Neural cell (in vitro differentiated cells): Measurements from ENCODE around the gene TARS3. TPM values are rescaled to one million over a fixed set of nuclear protein-coding genes. Genes with fewer than 3 reads are reported as not detected.

ENCODE experiments used
- H2AFZ ChIP-seq: fragments of 200-600, 300-800 bp; sonication (generic), shearing (Covaris generic); 2 replicates; pipeline ENCODE4 v1.6.0; 2014; ENCODE audit warnings: low read depth, mild to moderate bottlenecking, antibody characterized with exemption, low read length, moderate library complexity
- H3F3A ChIP-seq: fragments of 200-600 bp; shearing (Covaris generic); 2 replicates; pipeline ENCODE4 v1.6.1; 2016; ENCODE audit warnings: mild to moderate bottlenecking, moderate library complexity, mixed read lengths, antibody characterized with exemption, low read length; ENCODE audit not compliant: insufficient read depth, poor library complexity, severe bottlenecking
- H3K27ac ChIP-seq: fragments of 200-600, 300-800 bp; sonication (generic), shearing (Covaris generic); 2 replicates; pipeline ENCODE4 v1.5.1; 2014; ENCODE audit warnings: mild to moderate bottlenecking, low read length, moderate library complexity
- H3K27me3 ChIP-seq: fragments of 300-800, 200-600 bp; sonication (generic), shearing (Covaris generic); 2 replicates; pipeline ENCODE4 v1.6.0; 2014; ENCODE audit warnings: mild to moderate bottlenecking, low read depth, low read length, moderate library complexity; ENCODE audit not compliant: insufficient read depth
- H3K36me3 ChIP-seq: fragments of 300-800, 200-600 bp; sonication (generic), shearing (Covaris generic); 2 replicates; pipeline ENCODE4 v1.5.1; 2014; ENCODE audit warnings: mild to moderate bottlenecking, antibody characterized with exemption, low read length, moderate library complexity; ENCODE audit not compliant: insufficient read depth
- H3K4me2 ChIP-seq: fragments of 300-800, 200-600 bp; sonication (generic), shearing (Covaris generic); 2 replicates; pipeline ENCODE4 v1.6.0; 2014; ENCODE audit warnings: mild to moderate bottlenecking, low read length
- H3K4me3 ChIP-seq: fragments of 300-800, 200-600 bp; sonication (generic), shearing (Covaris generic); 2 replicates; pipeline ENCODE4 v1.5.1; 2014; ENCODE audit warnings: mild to moderate bottlenecking, low read length, moderate library complexity
- H3K79me2 ChIP-seq: fragments of 200-600 bp; shearing (Covaris generic); replicated peaks from 2 replicates; pipeline ENCODE4 v1.6.0; 2014; ENCODE audit warnings: mild to moderate bottlenecking, low read length, moderate library complexity; ENCODE audit not compliant: insufficient read depth
- H3K9ac ChIP-seq: fragments of 300-800, 200-600 bp; sonication (generic), shearing (Covaris generic); 2 replicates; pipeline ENCODE4 v1.6.1; 2016; ENCODE audit warnings: mild to moderate bottlenecking, low read length, mixed read lengths
- H3K9me2 ChIP-seq: fragments of 200-600 bp; shearing (Covaris generic); 2 replicates; pipeline ENCODE4 v1.6.1; 2016; ENCODE audit warnings: mild to moderate bottlenecking, low read length, mixed read lengths; ENCODE audit not compliant: insufficient read depth
- H3K9me3 ChIP-seq: fragments of 200-600, 300-800 bp; sonication (generic), shearing (Covaris generic); 2 replicates; pipeline ENCODE4 v1.6.1; 2016; ENCODE audit warnings: mild to moderate bottlenecking, mixed run types, low read length, moderate library complexity, mixed read lengths
- H4K20me1 ChIP-seq: fragments of 200-600 bp; shearing (Covaris generic); 2 replicates; pipeline ENCODE4 v1.6.1; 2016; ENCODE audit warnings: mild to moderate bottlenecking, mixed run types; ENCODE audit not compliant: insufficient read depth
- EP300 ChIP-seq: fragments of 450-650 bp; conservative IDR thresholded peaks from 2 replicates; pipeline ENCODE4 v1.6.1; 2014; ENCODE audit warnings: antibody characterized with exemption, mild to moderate bottlenecking, moderate library complexity; ENCODE audit not compliant: poor library complexity, severe bottlenecking
- EZH2 ChIP-seq: fragments of 200-600, 300-800 bp; shearing (Covaris generic), sonication (generic); IDR thresholded peaks from 2 replicates; pipeline ENCODE4 v1.6.1; 2014; ENCODE audit warnings: antibody characterized with exemption, low read length, borderline replicate concordance, mild to moderate bottlenecking; ENCODE audit not compliant: insufficient read depth, poor library complexity, severe bottlenecking
- MXI1 ChIP-seq: fragments of 450-650 bp; conservative IDR thresholded peaks from 2 replicates; pipeline ENCODE4 v1.6.1; 2014; ENCODE audit warnings: antibody characterized with exemption, mild to moderate bottlenecking; ENCODE audit not compliant: poor library complexity, severe bottlenecking
- POLR2AphosphoS5 ChIP-seq: IDR thresholded peaks from 2 replicates; pipeline ENCODE4 v1.6.1; 2012
- RAD21 ChIP-seq: fragments of 450-650 bp; conservative IDR thresholded peaks from 2 replicates; pipeline ENCODE4 v1.6.1; 2014; ENCODE audit warnings: antibody characterized with exemption, mild to moderate bottlenecking, moderate library complexity
- SMC3 ChIP-seq: fragments of 450-650 bp; conservative IDR thresholded peaks from 2 replicates; pipeline ENCODE4 v1.6.1; 2014; ENCODE audit warnings: antibody characterized with exemption, mild to moderate bottlenecking, moderate library complexity; ENCODE audit not compliant: poor library complexity
- TAF1 ChIP-seq: IDR thresholded peaks from 2 replicates; pipeline ENCODE4 v1.6.1; 2012; ENCODE audit warnings: low read depth
- polyA plus RNA-seq: library from polyadenylated mRNA; depleted of rRNA; stranded (reverse); fragments of >200 nt; gene quantifications from 2 replicates; pipeline ENCODE4 v1.2.3, GENCODE V29; 2014
- TF ChIP-seq, protein P1 (sequence below): fragments of 450-650 bp; IDR thresholded peaks from 2 replicates; pipeline ENCODE4 v1.5.1; 2014; ENCODE audit warnings: antibody characterized with exemption, mild to moderate bottlenecking, moderate library complexity; ENCODE audit not compliant: poor library complexity, severe bottlenecking
- TF ChIP-seq, protein P2 (sequence below): IDR thresholded peaks from 2 replicates; pipeline ENCODE4 v1.6.1; 2012; ENCODE audit warnings: borderline replicate concordance

TARS3 gene
- polyA plus RNA-seq, 1 donor from 2014 or later: 27.1 TPM

DNA sequence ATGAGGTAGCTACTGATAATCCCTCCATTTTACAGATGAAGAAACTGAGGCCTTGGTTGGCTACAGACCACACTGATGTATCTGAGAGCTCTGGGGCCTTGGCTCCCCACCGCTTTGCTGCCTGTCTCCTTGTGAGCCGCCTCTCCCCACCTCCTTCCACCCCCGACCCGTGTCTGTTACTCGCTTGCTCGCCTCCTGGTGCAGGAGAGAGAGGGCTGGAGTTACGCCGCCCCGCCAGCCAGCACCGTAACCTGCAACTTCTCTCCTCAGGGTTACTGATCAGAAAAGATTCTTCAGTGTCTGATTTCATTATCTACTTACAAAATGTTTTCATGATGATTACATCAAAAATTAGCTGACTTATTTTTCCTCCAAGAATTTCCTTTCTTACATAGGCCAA lies 106.2 kb downstream of the TARS3 start:
- no peaks in the 10 kb centered on the region for H3K9me3 ChIP-seq
- no peak overlapping the region for H2AFZ ChIP-seq
- H3K9ac ChIP-seq: no peak overlapping the region
- no peak overlapping the region for H3K4me2 ChIP-seq
- H3K36me3 ChIP-seq: no peaks in the 10 kb centered on the region
- no peak overlapping the region for H3K4me3 ChIP-seq
- H4K20me1 ChIP-seq: no peaks in the 10 kb centered on the region
- TF ChIP-seq EP300: no peak
- TF ChIP-seq RAD21: no peak
- TF ChIP-seq, protein P1, sequence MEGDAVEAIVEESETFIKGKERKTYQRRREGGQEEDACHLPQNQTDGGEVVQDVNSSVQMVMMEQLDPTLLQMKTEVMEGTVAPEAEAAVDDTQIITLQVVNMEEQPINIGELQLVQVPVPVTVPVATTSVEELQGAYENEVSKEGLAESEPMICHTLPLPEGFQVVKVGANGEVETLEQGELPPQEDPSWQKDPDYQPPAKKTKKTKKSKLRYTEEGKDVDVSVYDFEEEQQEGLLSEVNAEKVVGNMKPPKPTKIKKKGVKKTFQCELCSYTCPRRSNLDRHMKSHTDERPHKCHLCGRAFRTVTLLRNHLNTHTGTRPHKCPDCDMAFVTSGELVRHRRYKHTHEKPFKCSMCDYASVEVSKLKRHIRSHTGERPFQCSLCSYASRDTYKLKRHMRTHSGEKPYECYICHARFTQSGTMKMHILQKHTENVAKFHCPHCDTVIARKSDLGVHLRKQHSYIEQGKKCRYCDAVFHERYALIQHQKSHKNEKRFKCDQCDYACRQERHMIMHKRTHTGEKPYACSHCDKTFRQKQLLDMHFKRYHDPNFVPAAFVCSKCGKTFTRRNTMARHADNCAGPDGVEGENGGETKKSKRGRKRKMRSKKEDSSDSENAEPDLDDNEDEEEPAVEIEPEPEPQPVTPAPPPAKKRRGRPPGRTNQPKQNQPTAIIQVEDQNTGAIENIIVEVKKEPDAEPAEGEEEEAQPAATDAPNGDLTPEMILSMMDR: no peak
- TF ChIP-seq POLR2AphosphoS5: no peak
- no peak for TF ChIP-seq EZH2
- TF ChIP-seq, protein P2, sequence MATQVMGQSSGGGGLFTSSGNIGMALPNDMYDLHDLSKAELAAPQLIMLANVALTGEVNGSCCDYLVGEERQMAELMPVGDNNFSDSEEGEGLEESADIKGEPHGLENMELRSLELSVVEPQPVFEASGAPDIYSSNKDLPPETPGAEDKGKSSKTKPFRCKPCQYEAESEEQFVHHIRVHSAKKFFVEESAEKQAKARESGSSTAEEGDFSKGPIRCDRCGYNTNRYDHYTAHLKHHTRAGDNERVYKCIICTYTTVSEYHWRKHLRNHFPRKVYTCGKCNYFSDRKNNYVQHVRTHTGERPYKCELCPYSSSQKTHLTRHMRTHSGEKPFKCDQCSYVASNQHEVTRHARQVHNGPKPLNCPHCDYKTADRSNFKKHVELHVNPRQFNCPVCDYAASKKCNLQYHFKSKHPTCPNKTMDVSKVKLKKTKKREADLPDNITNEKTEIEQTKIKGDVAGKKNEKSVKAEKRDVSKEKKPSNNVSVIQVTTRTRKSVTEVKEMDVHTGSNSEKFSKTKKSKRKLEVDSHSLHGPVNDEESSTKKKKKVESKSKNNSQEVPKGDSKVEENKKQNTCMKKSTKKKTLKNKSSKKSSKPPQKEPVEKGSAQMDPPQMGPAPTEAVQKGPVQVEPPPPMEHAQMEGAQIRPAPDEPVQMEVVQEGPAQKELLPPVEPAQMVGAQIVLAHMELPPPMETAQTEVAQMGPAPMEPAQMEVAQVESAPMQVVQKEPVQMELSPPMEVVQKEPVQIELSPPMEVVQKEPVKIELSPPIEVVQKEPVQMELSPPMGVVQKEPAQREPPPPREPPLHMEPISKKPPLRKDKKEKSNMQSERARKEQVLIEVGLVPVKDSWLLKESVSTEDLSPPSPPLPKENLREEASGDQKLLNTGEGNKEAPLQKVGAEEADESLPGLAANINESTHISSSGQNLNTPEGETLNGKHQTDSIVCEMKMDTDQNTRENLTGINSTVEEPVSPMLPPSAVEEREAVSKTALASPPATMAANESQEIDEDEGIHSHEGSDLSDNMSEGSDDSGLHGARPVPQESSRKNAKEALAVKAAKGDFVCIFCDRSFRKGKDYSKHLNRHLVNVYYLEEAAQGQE: no peak
- no peak for TF ChIP-seq MXI1
- TF ChIP-seq SMC3: no peak
- no peak for TF ChIP-seq TAF1
- H3K27me3 ChIP-seq: no peaks in the 10 kb centered on the region
- no peaks in the 10 kb centered on the region for H3K79me2 ChIP-seq
- no peaks in the 10 kb centered on the region for H3F3A ChIP-seq
- no peaks in the 10 kb centered on the region for H3K9me2 ChIP-seq
- no peak overlapping the region for H3K27ac ChIP-seq

DNA sequence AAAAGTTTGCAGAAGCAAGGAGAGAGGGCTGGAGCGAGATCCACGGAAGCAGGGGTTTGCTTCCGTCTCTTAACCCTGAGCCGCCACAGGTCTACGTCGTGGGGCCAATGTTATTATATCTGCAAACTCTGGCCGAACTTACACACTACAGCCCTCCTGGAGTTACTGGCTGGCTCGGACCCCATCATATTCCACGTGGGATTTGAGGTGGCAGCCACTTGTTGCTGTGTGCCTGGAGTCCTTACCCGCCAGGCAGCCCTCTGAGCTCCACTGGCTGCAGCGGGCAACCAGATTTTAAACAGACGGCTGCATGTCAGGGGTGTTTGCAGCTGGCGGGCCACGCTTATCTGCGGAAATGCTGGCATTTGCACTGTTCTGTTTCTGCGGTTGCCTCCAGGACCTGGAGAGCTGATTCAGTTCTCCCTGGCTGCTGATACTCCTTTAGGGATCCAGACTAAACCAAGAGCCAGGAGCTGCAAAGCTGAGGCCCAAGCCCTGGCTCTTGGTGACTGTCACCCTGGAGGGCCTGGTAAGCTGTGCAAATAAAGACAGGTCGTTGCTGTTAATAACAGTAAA lies 106.8 kb downstream of the TARS3 start:
- Histone ChIP-seq H3K9me3 (no peaks in the 10 kb centered on the region), H2AFZ (no peak overlapping the region), H3K4me2 (no peak overlapping the region), H3F3A (no peaks in the 10 kb centered on the region), H3K4me3 (no peak overlapping the region), H3K9ac (no peak overlapping the region), H3K79me2 (no peaks in the 10 kb centered on the region), H3K27me3 (no peaks in the 10 kb centered on the region), H3K9me2 (no peaks in the 10 kb centered on the region), H3K36me3 (no peaks in the 10 kb centered on the region), H4K20me1 (no peaks in the 10 kb centered on the region), H3K27ac (no peak overlapping the region)
- TF ChIP-seq POLR2AphosphoS5 (no peak), RAD21 (no peak), SMC3 (no peak), TAF1 (no peak), EZH2 (no peak), MXI1 (no peak), EP300 (no peak)
- TF ChIP-seq, protein P1: no peak
- TF ChIP-seq, protein P2: no peak
